Right lobe of liver (tissue), 4 donors: Measurements from ENCODE around the gene MRAP2.

ENCODE experiments used
- CTCF ChIP-seq, 4 donors: fragments of 200-600 bp in 3 of 4; fragments of 450-650 bp in 1 of 4; IDR thresholded peaks; one replicate each; pipeline versions ENCODE4 v1.5.1 to v1.8.0; 2016 to 2022; ENCODE audit warnings: antibody characterized with exemption in 4 of 4, mild to moderate bottlenecking in 2 of 4
- POLR2A ChIP-seq: fragments of 450-650 bp; IDR thresholded peaks from one replicate; pipeline ENCODE4 v1.6.1; 2017; ENCODE audit warnings: antibody characterized with exemption, mild to moderate bottlenecking
- donor health status: DM: no; HTN: no; CAD: no.
- donor health status: DM: no; HTN: no; CAD: no.
- donor health status: DM: no; HTN: yes; CAD: no.

- no peak for TF ChIP-seq CTCF (IDR thresholded peaks at IDR 0.05)
- no peak for TF ChIP-seq POLR2A
These were observed 69.5 kb downstream of the MRAP2 start for GRCh38 chr6:84103029-84103428.
